Measurements from ENCODE around the gene LSAMP. TPM values are rescaled to one million over a fixed set of nuclear protein-coding genes. Genes with fewer than 3 reads are reported as not detected.

LSAMP gene
- total RNA-seq, 1 donor from 2014 or later: 30.1 TPM

DNA sequence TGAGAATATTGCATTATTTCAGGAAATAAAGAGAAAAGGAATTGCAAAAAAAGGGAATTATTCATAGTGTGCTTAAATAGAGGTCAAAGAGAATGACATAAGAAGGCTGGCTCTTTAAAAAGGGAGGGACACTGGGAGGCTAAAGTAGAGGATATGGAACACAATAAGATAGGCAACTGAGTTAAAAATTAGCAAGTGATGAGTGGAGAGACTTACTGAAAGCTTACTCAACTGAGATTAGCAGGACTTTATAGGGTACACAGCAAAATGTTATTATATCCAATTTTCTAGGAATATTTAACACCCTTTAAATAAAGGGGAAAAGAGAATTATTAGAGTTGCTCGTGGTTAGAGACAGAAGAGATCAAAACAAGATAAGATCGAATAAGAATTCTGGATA, 375.2 kb downstream of the LSAMP start:
- TF ChIP-seq, protein P1, sequence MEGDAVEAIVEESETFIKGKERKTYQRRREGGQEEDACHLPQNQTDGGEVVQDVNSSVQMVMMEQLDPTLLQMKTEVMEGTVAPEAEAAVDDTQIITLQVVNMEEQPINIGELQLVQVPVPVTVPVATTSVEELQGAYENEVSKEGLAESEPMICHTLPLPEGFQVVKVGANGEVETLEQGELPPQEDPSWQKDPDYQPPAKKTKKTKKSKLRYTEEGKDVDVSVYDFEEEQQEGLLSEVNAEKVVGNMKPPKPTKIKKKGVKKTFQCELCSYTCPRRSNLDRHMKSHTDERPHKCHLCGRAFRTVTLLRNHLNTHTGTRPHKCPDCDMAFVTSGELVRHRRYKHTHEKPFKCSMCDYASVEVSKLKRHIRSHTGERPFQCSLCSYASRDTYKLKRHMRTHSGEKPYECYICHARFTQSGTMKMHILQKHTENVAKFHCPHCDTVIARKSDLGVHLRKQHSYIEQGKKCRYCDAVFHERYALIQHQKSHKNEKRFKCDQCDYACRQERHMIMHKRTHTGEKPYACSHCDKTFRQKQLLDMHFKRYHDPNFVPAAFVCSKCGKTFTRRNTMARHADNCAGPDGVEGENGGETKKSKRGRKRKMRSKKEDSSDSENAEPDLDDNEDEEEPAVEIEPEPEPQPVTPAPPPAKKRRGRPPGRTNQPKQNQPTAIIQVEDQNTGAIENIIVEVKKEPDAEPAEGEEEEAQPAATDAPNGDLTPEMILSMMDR (IDR thresholded peaks at IDR 0.05; ENCODE audit: unreplicated experiment): no peak
- H3K4me1 Mint-ChIP-seq: peaks cover 5% of the 10 kb centered on the region
- H3K27me3 Mint-ChIP-seq (ENCODE audit: low read depth): no peaks in the 10 kb centered on the region
- peaks cover 3% of the 10 kb centered on the region for H3K9me3 Mint-ChIP-seq
- no peak overlapping the region for H3K4me3 Mint-ChIP-seq
- H3K27ac Mint-ChIP-seq: no peak overlapping the region
- no peaks in the 10 kb centered on the region for H3K36me3 Mint-ChIP-seq
- DNase-seq (ENCODE audit: low spot score in 2 of 2, unreplicated experiment in 2 of 2): no peak

GRCh38 chr3:116069024-116069423, 376.3 kb downstream of the LSAMP start:
- Mint-ChIP-seq H3K4me1 (peaks cover 5% of the 10 kb centered on the region), H3K9me3 (peaks cover 3% of the 10 kb centered on the region), H3K36me3 (no peaks in the 10 kb centered on the region), H3K27ac (no peak overlapping the region), H3K27me3 (ENCODE audit: low read depth) (no peaks in the 10 kb centered on the region), H3K4me3 (no peak overlapping the region)
- DNase-seq (ENCODE audit: low spot score in 2 of 2, unreplicated experiment in 2 of 2): no peak
- TF ChIP-seq, protein P1 (IDR thresholded peaks at IDR 0.05; ENCODE audit: unreplicated experiment): no peak

DNA sequence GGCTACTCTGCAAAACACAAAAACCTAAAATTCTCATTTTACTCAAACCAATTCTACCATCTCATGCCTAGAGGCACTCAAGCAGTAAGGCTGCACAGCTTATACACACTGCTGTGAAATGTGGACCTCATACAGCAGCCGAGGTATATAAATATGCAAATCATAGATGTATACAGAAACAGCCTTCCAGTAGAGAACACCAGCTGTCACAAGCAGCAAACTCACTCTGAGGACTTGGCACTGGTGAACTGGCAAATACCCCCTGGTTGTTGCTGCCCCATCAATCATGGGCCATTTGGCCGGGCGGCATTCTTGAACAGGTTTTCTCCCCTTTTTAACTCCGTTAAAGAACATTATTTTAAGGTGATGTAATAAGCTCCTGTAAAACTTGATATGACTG, 378.0 kb downstream of the LSAMP start:
- DNase-seq (ENCODE audit: low spot score in 2 of 2, unreplicated experiment in 2 of 2): no peak
- Mint-ChIP-seq H3K9me3 (peaks cover 2% of the 10 kb centered on the region), H3K4me3 (no peak overlapping the region), H3K4me1 (peaks cover 5% of the 10 kb centered on the region), H3K36me3 (no peaks in the 10 kb centered on the region), H3K27ac (no peak overlapping the region), H3K27me3 (ENCODE audit: low read depth) (no peaks in the 10 kb centered on the region)
- TF ChIP-seq, protein P1 (IDR thresholded peaks at IDR 0.05; ENCODE audit: unreplicated experiment): no peak

GRCh38 chr3:116065501-116065900, 379.8 kb downstream of the LSAMP start:
- Mint-ChIP-seq H3K9me3 (no peaks in the 10 kb centered on the region), H3K4me3 (no peak overlapping the region), H3K27me3 (ENCODE audit: low read depth) (no peaks in the 10 kb centered on the region), H3K4me1 (peaks cover 5% of the 10 kb centered on the region), H3K36me3 (no peaks in the 10 kb centered on the region), H3K27ac (no peak overlapping the region)
- DNase-seq (ENCODE audit: low spot score in 2 of 2, unreplicated experiment in 2 of 2): no peak
- TF ChIP-seq, protein P1 (IDR thresholded peaks at IDR 0.05; ENCODE audit: unreplicated experiment): no peak

DNA sequence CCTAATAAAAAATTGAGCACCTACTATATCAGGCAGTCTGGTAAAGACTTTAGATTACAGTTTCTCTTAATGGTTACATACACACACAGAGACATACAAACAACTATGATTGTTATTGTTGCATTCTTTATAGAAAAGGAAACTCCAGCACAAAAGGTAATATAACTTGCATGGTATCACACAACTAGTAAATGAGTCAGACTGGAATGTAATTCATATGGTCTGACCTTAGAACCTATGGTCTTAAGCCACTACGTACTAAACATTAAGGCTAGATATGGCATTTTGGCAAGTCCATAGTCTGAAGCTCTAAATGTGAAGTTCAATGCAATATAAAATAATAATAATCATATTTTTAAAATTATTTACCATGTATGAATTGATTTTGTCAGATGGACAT, 380.6 kb downstream of the LSAMP start:
- no peaks in the 10 kb centered on the region for H3K36me3 Mint-ChIP-seq
- H3K27ac Mint-ChIP-seq: no peak overlapping the region
- no peak overlapping the region for H3K4me3 Mint-ChIP-seq
- H3K4me1 Mint-ChIP-seq: peaks cover 11% of the 10 kb centered on the region
- H3K9me3 Mint-ChIP-seq: no peaks in the 10 kb centered on the region
- no peaks in the 10 kb centered on the region for H3K27me3 Mint-ChIP-seq (ENCODE audit: low read depth)
- TF ChIP-seq, protein P1 (IDR thresholded peaks at IDR 0.05; ENCODE audit: unreplicated experiment): no peak
- no peak for DNase-seq (ENCODE audit: low spot score in 2 of 2, unreplicated experiment in 2 of 2)
